IMR-90 (cell line): ENCODE measurements around the gene GSTM3. TPM values are rescaled to one million over a fixed set of nuclear protein-coding genes. Genes with fewer than 3 reads are reported as not detected.

Experiments used
- ATAC-seq: fragments of 200-7000 bp; cut with Tn5 transposase; 2 replicates; pipeline ENCODE4 v1.9.1; 2020; ENCODE audit warnings: low read depth, mild to moderate bottlenecking, moderate library complexity
- BruUV-seq: library from RNA; stranded (reverse); fragments of 400-500 nt; replicated peaks from 2 replicates; lab custom pipeline; 2021; lab: Mats Ljungman, UMichigan
- CTCF ChIA-PET: fragments of 300-600 bp; formaldehyde crosslinking; extraction: SDS; loops from one replicate; lab custom pipeline; 2021; ENCODE audit warnings: antibody characterized with exemption; lab: Yijun Ruan, JAX
- POLR2A ChIA-PET: fragments of 300-600 bp; sonication (Branson Sonifier 250); formaldehyde crosslinking; loops from one replicate; lab custom pipeline; 2022; ENCODE audit warnings: antibody characterized with exemption; ENCODE audit not compliant: unreplicated experiment; lab: Charles Lee
- DNase-seq: peaks from one replicate; pipeline ENCODE4 v3.0.0; 2013
- H2AFZ ChIP-seq: replicated peaks from 2 replicates; pipeline ENCODE3; 2013; ENCODE audit warnings: low read length, mild to moderate bottlenecking; ENCODE audit not compliant: poor library complexity
- H2AK5ac ChIP-seq: 2 replicates; pipeline ENCODE4 v1.6.1; 2013; ENCODE audit warnings: low read depth, low read length, inconsistent platforms
- H2AK9ac ChIP-seq: replicated peaks from 2 replicates; pipeline ENCODE3; 2013; ENCODE audit warnings: mild to moderate bottlenecking, low read depth, low read length, moderate library complexity; ENCODE audit not compliant: poor library complexity
- H2BK120ac ChIP-seq: 2 replicates; pipeline ENCODE4 v1.6.1; 2013; ENCODE audit warnings: low read depth, low read length, inconsistent platforms
- H2BK15ac ChIP-seq: 3 replicates; pipeline ENCODE4 v1.6.1; 2013; ENCODE audit warnings: low read depth, low read length, inconsistent platforms
- H2BK20ac ChIP-seq: 2 replicates; pipeline ENCODE4 v1.6.1; 2013; ENCODE audit warnings: low read depth, mild to moderate bottlenecking, inconsistent platforms, low read length, moderate library complexity
- H2BK5ac ChIP-seq: 2 replicates; pipeline ENCODE4 v1.6.1; 2013; ENCODE audit warnings: mild to moderate bottlenecking, low read depth, low read length, inconsistent platforms; ENCODE audit not compliant: poor library complexity, severe bottlenecking
- H3K14ac ChIP-seq: replicated peaks from 2 replicates; pipeline ENCODE4 v1.6.1; 2013; ENCODE audit warnings: low read depth, low read length, inconsistent platforms
- H3K18ac ChIP-seq: 2 replicates; pipeline ENCODE4 v1.6.1; 2013; ENCODE audit warnings: low read depth, low read length, control low read depth
- H3K23ac ChIP-seq: 2 replicates; pipeline ENCODE4 v1.6.1; 2013; ENCODE audit warnings: low read depth, low read length, inconsistent platforms
- H3K27ac ChIP-seq: 2 replicates; pipeline ENCODE4 v1.5.1; 2013; ENCODE audit warnings: mild to moderate bottlenecking, control low read depth, low read length; ENCODE audit not compliant: insufficient read depth
- H3K27me3 ChIP-seq: 2 replicates; pipeline ENCODE4 v1.6.1; 2013; ENCODE audit warnings: low read length; ENCODE audit not compliant: control insufficient read depth, insufficient read depth
- H3K36me3 ChIP-seq: 2 replicates; pipeline ENCODE4 v1.6.1; 2013; ENCODE audit warnings: low read length, mixed read lengths; ENCODE audit not compliant: control insufficient read depth, insufficient read depth
- H3K4ac ChIP-seq: 2 replicates; pipeline ENCODE4 v1.6.1; 2013; ENCODE audit warnings: low read depth, low read length, inconsistent platforms
- H3K4me1 ChIP-seq: 2 replicates; pipeline ENCODE4 v1.6.1; 2013; ENCODE audit warnings: low read length, mixed read lengths; ENCODE audit not compliant: control insufficient read depth, insufficient read depth
- H3K4me2 ChIP-seq: 2 replicates; pipeline ENCODE4 v1.6.1; 2013; ENCODE audit warnings: low read depth, mild to moderate bottlenecking, control low read depth, low read length, moderate library complexity
- H3K4me3 ChIP-seq: 2 replicates; pipeline ENCODE4 v1.5.1; 2013; ENCODE audit warnings: low read depth, mild to moderate bottlenecking, control low read depth, low read length, moderate library complexity; ENCODE audit not compliant: insufficient read depth
- H3K56ac ChIP-seq: 2 replicates; pipeline ENCODE4 v1.6.1; 2013; ENCODE audit warnings: low read length, inconsistent platforms; ENCODE audit not compliant: insufficient read depth; ENCODE audit errors: extremely low read depth
- H3K79me1 ChIP-seq, 2 experiments: 2 replicates each; pipeline ENCODE4 v1.6.1; 2013; ENCODE audit warnings: low read length in 2 of 2, inconsistent platforms in 1 of 2, low read depth in 1 of 2
- H3K9ac ChIP-seq: 2 replicates; pipeline ENCODE4 v1.6.1; 2013; ENCODE audit warnings: low read depth, low read length, control low read depth
- H3K9me1 ChIP-seq: 2 replicates; pipeline ENCODE4 v1.6.1; 2013; ENCODE audit warnings: low read length, inconsistent platforms; ENCODE audit not compliant: insufficient read depth
- H3K9me3 ChIP-seq: 2 replicates; pipeline ENCODE4 v1.6.1; 2013; ENCODE audit warnings: low read length; ENCODE audit not compliant: control insufficient read depth, insufficient read depth
- H4K20me1 ChIP-seq: 2 replicates; pipeline ENCODE4 v1.6.1; 2013; ENCODE audit warnings: low read length, inconsistent platforms; ENCODE audit not compliant: insufficient read depth
- H4K5ac ChIP-seq: 2 replicates; pipeline ENCODE4 v1.6.1; 2013; ENCODE audit warnings: mild to moderate bottlenecking, low read depth, low read length, control low read depth
- H4K8ac ChIP-seq, 2 experiments: 2 replicates each; pipeline ENCODE4 v1.6.1; 2013; ENCODE audit warnings: low read depth in 2 of 2, low read length in 2 of 2, control low read depth in 1 of 2, inconsistent platforms in 1 of 2
- H4K91ac ChIP-seq: 2 replicates; pipeline ENCODE4 v1.6.1; 2013; ENCODE audit warnings: low read depth, low read length, inconsistent platforms; ENCODE audit not compliant: insufficient read depth
- CHD1 ChIP-seq: IDR thresholded peaks from 2 replicates; pipeline ENCODE4 v1.6.1; 2012; ENCODE audit warnings: low read depth, low read length, improper control_type of control experiment
- CTCF ChIP-seq: conservative IDR thresholded peaks from 2 replicates; pipeline ENCODE4 v1.5.1; 2012; ENCODE audit warnings: mild to moderate bottlenecking, low read depth, low read length, improper control_type of control experiment
- FOS ChIP-seq: fragments of 150-350 bp; IDR thresholded peaks from 2 replicates; pipeline ENCODE4 v1.6.1; 2016; ENCODE audit warnings: low read depth, low read length
- MXI1 ChIP-seq: IDR thresholded peaks from 2 replicates; pipeline ENCODE4 v1.6.1; 2012; ENCODE audit warnings: low read depth, mild to moderate bottlenecking, low read length, moderate library complexity, borderline replicate concordance
- POLR2A ChIP-seq: IDR thresholded peaks from 2 replicates; pipeline ENCODE4 v1.6.1; 2012; ENCODE audit warnings: mild to moderate bottlenecking, low read depth, low read length
- RAD21 ChIP-seq: IDR thresholded peaks from 2 replicates; pipeline ENCODE4 v1.6.1; 2012; ENCODE audit warnings: low read length, improper control_type of control experiment
- SMC3 ChIP-seq: fragments of 150-350 bp; IDR thresholded peaks from 2 replicates; pipeline ENCODE4 v1.6.1; 2016; ENCODE audit warnings: low read depth, mild to moderate bottlenecking, antibody characterized with exemption, low read length, moderate library complexity
- WGBS, 2 experiments: methylation state at CpG; one replicate each; pipeline versions ENCODE4 v1.1.5 to v1.1.7; 2013; ENCODE audit warnings: missing lambda C conversion rate in 2 of 2; ENCODE audit not compliant: insufficient read length in 1 of 2; ENCODE audit errors: extremely low coverage in 2 of 2; 5-methylcytosine and 5-hydroxymethylcytosine counted together
- dilution Hi-C: fragments of 300-500 bp; cut with HindIII; formaldehyde crosslinking; loops from one replicate; pipeline ENCODE4 v1.14.3; 2018; ENCODE audit warnings: low sequenced_read_pairs; ENCODE audit not compliant: unreplicated experiment
- in situ Hi-C: fragments of 300-500 bp; cut with MboI; formaldehyde crosslinking; loops from 3 replicates; pipeline ENCODE4 v1.14.3; 2019; ENCODE audit warnings: low sequenced_read_pairs, inconsistent platforms, mixed read lengths
- intact Hi-C: fragments of 100-400 bp; cut with micrococcal nuclease; formaldehyde crosslinking; loops from 2 replicates; pipeline ENCODE4 v1.10.0; 2022
- polyA plus RNA-seq, 3 experiments: library from polyadenylated mRNA; depleted of rRNA; stranded (reverse); fragments of >200 nt; gene quantifications; 2 replicates each; pipeline ENCODE4 v1.2.3, GENCODE V29; 2012; ENCODE audit warnings: low replicate concordance in 1 of 3
- total RNA-seq: library from RNA; depleted of rRNA; stranded (reverse); fragments of >200 nt; gene quantifications from 2 replicates; pipeline ENCODE4 v1.2.3, GENCODE V29; 2012

Gene GSTM3
- total and polyA plus RNA-seq, 2 of the 4 experiments (the other 2 are of a cell fraction): 102 to 131 TPM

- ATAC-seq (no peak), DNase-seq (no peak)
- in situ Hi-C loops (no loop called here), intact Hi-C loops (no loop called here), dilution Hi-C loops (no loop called here)
- TF ChIP-seq CTCF (no peak), POLR2A (no peak), SMC3 (no peak), FOS (no peak), RAD21 (no peak), CHD1 (no peak), MXI1 (no peak)
- Histone ChIP-seq H3K18ac (no peak overlapping the region), H3K27ac (no peak overlapping the region), H3K14ac (no peak overlapping the region), H3K9me3 (no peaks in the 10 kb centered on the region), H3K79me1 (no peaks in the 10 kb centered on the region), H2BK20ac (no peak overlapping the region), H3K4me2 (no peak overlapping the region), H2BK120ac (no peak overlapping the region), H4K91ac (no peak overlapping the region), H4K8ac (no peak overlapping the region), H2AK5ac (no peak overlapping the region), H3K36me3 (no peaks in the 10 kb centered on the region), H3K9ac (no peak overlapping the region), H3K27me3 (0 out of 2 replicates have a peak, but pooled peaks cover 2% of the 10 kb centered on the region), H3K56ac (no peak overlapping the region), H3K9me1 (peaks cover 20% of the 10 kb centered on the region), H2BK15ac (no peak overlapping the region), H2BK5ac (no peak overlapping the region), H4K5ac (no peak overlapping the region), H2AK9ac (no peak overlapping the region), H2AFZ (no peak overlapping the region), H3K4me3 (no peak overlapping the region), H3K23ac (no peak overlapping the region), H3K4me1 (peaks cover 12% of the 10 kb centered on the region), H3K4ac (no peak overlapping the region), H4K20me1 (no peaks in the 10 kb centered on the region)
- no TSS peak for BruUV-seq
- CTCF ChIA-PET: interaction anchor here (1.1 kb wide), 1 partner anchor 14 kb away, joined by 4 read pairs; no protein-coding TSS in a partner anchor
- 79% methylated on average over 4 of the region's 11 CpGs; no CpG with 5 or more reads in 1 of the 2 experiments for WGBS, 2 experiments
- POLR2A ChIA-PET: interaction anchor here (0.6 kb wide), 1 partner anchor 211 kb away, joined by 13 read pairs; the partner anchor contains the start of gene GNAI3
Measured at GRCh38 chr1:109759513-109760334, 18.9 kb upstream of the GSTM3 start.
